AG04449 (cell line): ENCODE measurements around the gene ITPRID1.

Source experiments
- CTCF ChIA-PET: fragments of 350-600 bp; formaldehyde crosslinking; extraction: SDS; loops from one replicate; lab custom pipeline; 2021; ENCODE audit warnings: antibody characterized with exemption; lab: Yijun Ruan, JAX
- POLR2A ChIA-PET: fragments of 400-600, 350-600 bp; formaldehyde crosslinking; extraction: SDS; loops from one replicate; lab custom pipeline; 2020; ENCODE audit warnings: antibody characterized with exemption, inconsistent platforms; lab: Yijun Ruan, JAX
- DNase-seq: peaks from one replicate; pipeline ENCODE4 v3.0.0-alpha.2; 2010; ENCODE audit warnings: low read depth, low spot score
- H3K4me3 ChIP-seq: 2 replicates; pipeline ENCODE4 v1.5.1; 2011; ENCODE audit warnings: low read depth, mild to moderate bottlenecking, control low read depth, low read length
- TF ChIP-seq, protein P1 (sequence below): IDR thresholded peaks from one replicate; pipeline ENCODE4 v1.5.1; 2011; ENCODE audit warnings: mild to moderate bottlenecking, moderate library complexity, low read length, control low read depth, inconsistent platforms; ENCODE audit not compliant: insufficient read depth; ENCODE audit errors: missing control alignments

Gene ITPRID1

DNA sequence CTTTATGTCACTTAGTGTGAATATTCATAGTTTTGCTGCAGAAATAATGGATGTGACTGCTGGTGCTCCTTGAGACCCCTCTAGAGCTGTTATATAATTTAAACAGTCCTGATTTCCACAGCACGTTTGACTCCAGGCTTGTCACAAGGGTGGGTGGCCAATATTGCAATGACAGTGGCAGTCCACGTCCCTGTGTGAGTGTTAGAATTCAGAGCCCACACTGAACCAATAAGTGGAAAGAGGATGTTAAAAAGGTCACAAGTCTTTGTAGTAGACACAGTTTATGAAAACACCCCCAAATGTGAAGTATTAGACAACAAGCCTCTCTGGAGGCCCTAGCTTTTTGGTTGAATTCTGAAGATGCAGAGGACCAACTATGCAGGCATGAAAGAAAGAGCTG lies 175.1 kb downstream of the ITPRID1 start:
- ChIA-PET POLR2A (no interaction called here), CTCF (no interaction called here)
- H3K4me3 ChIP-seq = no peak overlapping the region
- TF ChIP-seq, protein P1, sequence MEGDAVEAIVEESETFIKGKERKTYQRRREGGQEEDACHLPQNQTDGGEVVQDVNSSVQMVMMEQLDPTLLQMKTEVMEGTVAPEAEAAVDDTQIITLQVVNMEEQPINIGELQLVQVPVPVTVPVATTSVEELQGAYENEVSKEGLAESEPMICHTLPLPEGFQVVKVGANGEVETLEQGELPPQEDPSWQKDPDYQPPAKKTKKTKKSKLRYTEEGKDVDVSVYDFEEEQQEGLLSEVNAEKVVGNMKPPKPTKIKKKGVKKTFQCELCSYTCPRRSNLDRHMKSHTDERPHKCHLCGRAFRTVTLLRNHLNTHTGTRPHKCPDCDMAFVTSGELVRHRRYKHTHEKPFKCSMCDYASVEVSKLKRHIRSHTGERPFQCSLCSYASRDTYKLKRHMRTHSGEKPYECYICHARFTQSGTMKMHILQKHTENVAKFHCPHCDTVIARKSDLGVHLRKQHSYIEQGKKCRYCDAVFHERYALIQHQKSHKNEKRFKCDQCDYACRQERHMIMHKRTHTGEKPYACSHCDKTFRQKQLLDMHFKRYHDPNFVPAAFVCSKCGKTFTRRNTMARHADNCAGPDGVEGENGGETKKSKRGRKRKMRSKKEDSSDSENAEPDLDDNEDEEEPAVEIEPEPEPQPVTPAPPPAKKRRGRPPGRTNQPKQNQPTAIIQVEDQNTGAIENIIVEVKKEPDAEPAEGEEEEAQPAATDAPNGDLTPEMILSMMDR = no peak
- DNase-seq = no peak

DNA sequence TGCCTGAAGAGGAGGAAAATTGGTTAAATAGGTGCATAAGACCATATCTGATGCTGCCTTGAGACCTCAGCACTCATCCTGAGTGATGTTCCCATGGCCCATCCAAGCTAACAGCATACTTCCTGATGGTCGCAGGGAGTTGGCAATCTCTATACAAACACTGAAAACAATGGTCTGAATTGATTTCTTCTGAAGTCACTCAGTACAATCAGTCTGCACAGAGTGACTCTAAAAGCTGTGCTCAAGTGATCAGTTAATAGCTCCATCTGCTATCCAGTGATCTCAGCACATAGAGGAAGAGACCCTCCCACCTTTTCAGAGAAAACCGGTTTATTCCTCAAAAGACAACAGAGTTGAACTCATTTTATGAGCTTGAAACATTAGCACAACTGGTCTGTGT lies 177.0 kb downstream of the ITPRID1 start:
- CTCF ChIA-PET = no interaction called here
- POLR2A ChIA-PET = no interaction called here
- TF ChIP-seq, protein P1 = no peak
- no peak overlapping the region for H3K4me3 ChIP-seq
- no peak for DNase-seq

DNA sequence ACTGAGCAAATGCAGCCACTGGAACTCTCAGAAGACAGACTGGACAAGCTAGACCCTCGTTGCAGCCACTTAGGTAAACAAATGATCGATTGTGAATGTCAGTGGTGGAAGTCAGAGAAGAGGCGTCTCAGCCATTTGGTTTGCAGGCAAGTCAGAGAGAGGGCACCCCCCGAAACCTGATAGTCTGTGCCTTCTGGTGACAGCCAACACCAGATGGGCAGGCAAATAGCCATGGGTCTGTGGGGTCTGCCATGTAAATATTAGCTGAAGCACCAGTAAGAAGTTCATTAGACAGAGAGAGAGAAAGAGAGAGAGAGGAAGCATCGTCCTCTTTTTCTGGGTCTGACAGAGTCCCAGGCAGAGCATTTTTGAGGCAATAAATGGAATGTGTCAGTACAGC lies 178.6 kb downstream of the ITPRID1 start:
- POLR2A ChIA-PET = no interaction called here
- DNase-seq = no peak
- CTCF ChIA-PET = no interaction called here

DNA sequence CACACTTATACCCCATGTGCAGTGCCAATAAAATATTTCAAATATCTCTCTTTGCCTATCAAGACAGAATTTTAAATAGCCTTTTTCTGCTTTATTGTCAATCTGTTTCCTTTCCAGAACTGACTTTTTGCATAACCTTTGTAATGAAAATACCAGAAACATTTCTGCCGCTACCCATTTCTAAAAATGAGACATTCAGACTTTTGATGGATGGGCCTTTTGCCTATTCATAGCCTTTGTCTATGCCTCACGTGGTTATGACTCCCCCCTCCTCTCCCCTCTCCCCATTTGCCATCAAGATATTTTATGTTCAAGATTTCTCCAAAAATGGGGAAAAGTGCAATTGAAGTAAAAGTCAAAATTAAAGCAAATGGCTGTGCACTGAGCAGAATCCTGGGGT lies 179.0 kb downstream of the ITPRID1 start:
- no peak overlapping the region for H3K4me3 ChIP-seq
- no peak for DNase-seq
- ChIA-PET POLR2A (no interaction called here), CTCF (no interaction called here)
- TF ChIP-seq, protein P1 = no peak

More for the DNA sequence above, 178.6 kb downstream of the ITPRID1 start:
- TF ChIP-seq, protein P1 = no peak
- no peak overlapping the region for H3K4me3 ChIP-seq

- ChIA-PET POLR2A (interaction anchor here (0.5 kb wide), 1 partner anchor 179 kb away, joined by 3 read pairs; no protein-coding TSS in a partner anchor), CTCF (no interaction called here)
- DNase-seq = no peak
- TF ChIP-seq, protein P1 = no peak
- no peak overlapping the region for H3K4me3 ChIP-seq
Observed at GRCh38 chr7:31695859-31696614, 182.1 kb downstream of the ITPRID1 start.

DNA sequence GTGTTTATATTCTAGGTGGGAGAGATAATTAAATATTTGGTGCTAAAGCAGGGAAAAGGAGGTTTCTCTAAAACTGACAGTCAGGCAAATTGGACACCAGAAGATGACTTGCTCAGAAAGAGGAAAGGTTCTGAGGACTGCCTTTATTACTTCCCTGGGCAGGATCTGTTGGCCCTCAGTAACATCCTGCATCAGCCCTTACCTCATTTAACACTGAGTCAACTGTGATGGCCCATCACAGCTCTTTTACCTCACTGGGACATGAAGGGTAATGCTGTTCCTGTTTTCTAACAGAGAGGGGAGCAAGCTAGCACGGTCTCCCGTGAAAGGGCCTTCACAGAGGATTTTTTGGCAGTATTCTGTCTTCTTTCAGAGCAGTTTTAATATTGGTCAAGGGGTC lies 185.2 kb downstream of the ITPRID1 start:
- ChIA-PET POLR2A (no interaction called here), CTCF (no interaction called here)
- H3K4me3 ChIP-seq = no peak overlapping the region
- DNase-seq = no peak
- TF ChIP-seq, protein P1 = no peak
